Transverse colon (tissue), 3 donors: ENCODE measurements around the gene TAS1R1.

ENCODE experiments used
- EP300 ChIP-seq: sonication (generic); formaldehyde crosslinking; IDR thresholded peaks from one replicate; pipeline ENCODE4 v1.6.1; 2017; ENCODE audit warnings: antibody characterized with exemption, low read depth
- POLR2A ChIP-seq: fragments of 450-650 bp; IDR thresholded peaks from one replicate; pipeline ENCODE4 v1.6.1; 2016; ENCODE audit warnings: antibody characterized with exemption, mild to moderate bottlenecking, moderate library complexity
- TF ChIP-seq, protein P1 (sequence below), 5 experiments: fragments of 200-600 bp in 3 of 5; fragments of 450-650 bp in 2 of 5; sonication (generic) in 3 of 5; IDR thresholded peaks; 1 replicate in 2 of 5; 2 replicates in 3 of 5; pipeline ENCODE4 v1.5.1; 2016 to 2017; ENCODE audit warnings: antibody characterized with exemption in 5 of 5, inconsistent platforms in 3 of 5, mild to moderate bottlenecking in 2 of 5, moderate library complexity in 1 of 5

- TF ChIP-seq, protein P1, sequence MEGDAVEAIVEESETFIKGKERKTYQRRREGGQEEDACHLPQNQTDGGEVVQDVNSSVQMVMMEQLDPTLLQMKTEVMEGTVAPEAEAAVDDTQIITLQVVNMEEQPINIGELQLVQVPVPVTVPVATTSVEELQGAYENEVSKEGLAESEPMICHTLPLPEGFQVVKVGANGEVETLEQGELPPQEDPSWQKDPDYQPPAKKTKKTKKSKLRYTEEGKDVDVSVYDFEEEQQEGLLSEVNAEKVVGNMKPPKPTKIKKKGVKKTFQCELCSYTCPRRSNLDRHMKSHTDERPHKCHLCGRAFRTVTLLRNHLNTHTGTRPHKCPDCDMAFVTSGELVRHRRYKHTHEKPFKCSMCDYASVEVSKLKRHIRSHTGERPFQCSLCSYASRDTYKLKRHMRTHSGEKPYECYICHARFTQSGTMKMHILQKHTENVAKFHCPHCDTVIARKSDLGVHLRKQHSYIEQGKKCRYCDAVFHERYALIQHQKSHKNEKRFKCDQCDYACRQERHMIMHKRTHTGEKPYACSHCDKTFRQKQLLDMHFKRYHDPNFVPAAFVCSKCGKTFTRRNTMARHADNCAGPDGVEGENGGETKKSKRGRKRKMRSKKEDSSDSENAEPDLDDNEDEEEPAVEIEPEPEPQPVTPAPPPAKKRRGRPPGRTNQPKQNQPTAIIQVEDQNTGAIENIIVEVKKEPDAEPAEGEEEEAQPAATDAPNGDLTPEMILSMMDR (IDR thresholded peaks at IDR 0.05): peak in 3 of 5 experiments; percentile 11 to 16 (median 15)
- no peak for TF ChIP-seq POLR2A
- no peak for TF ChIP-seq EP300
Measured at GRCh38 chr1:6580593-6581409, 25.7 kb downstream of the TAS1R1 start.
